PC-3 (cell line): ENCODE results near the gene ATF7IP. TPM values are rescaled to one million over a fixed set of nuclear protein-coding genes. Genes with fewer than 3 reads are reported as not detected.

Experiments
- ATAC-seq: fragments of 200-7000 bp; cut with Tn5 transposase; 2 replicates; pipeline ENCODE4 v1.9.1; 2020; ENCODE audit warnings: mild to moderate bottlenecking, moderate library complexity
- BruUV-seq: library from RNA; stranded (reverse); fragments of 400-500 nt; replicated peaks from 2 replicates; lab custom pipeline; 2021; lab: Mats Ljungman, UMichigan
- CTCF ChIA-PET: fragments of 300-600 bp; sonication (Branson Sonifier 250); formaldehyde crosslinking; loops from one replicate; lab custom pipeline; 2022; ENCODE audit warnings: antibody characterized with exemption; lab: Charles Lee
- POLR2A ChIA-PET: fragments of 300-600 bp; sonication (Branson Sonifier 250); formaldehyde crosslinking; loops from one replicate; lab custom pipeline; 2022; ENCODE audit warnings: antibody characterized with exemption; ENCODE audit not compliant: unreplicated experiment; lab: Charles Lee
- DNase-seq: peaks from one replicate; pipeline ENCODE4 v3.0.0-alpha.2; 2015
- H2AFZ ChIP-seq: fragments of 300-600 bp; sonication (generic); 2 replicates; pipeline ENCODE4 v1.6.0; 2016; ENCODE audit warnings: antibody characterized with exemption, low read length
- H3F3A ChIP-seq: fragments of 300-600 bp; sonication (generic); one replicate; pipeline ENCODE4 v1.6.0; 2017; ENCODE audit warnings: antibody characterized with exemption, low read length, control low read depth, mild to moderate bottlenecking; ENCODE audit not compliant: unreplicated experiment
- H3K27ac ChIP-seq: fragments of 300-600 bp; sonication (generic); 2 replicates; pipeline ENCODE4 v1.5.1; 2016; ENCODE audit warnings: mild to moderate bottlenecking, low read length
- H3K27me3 ChIP-seq: fragments of 300-600 bp; sonication (generic); 2 replicates; pipeline ENCODE4 v1.6.1; 2016; ENCODE audit warnings: low read length, mixed read lengths
- H3K36me3 ChIP-seq: fragments of 300-600 bp; sonication (generic); 2 replicates; pipeline ENCODE4 v1.6.1; 2016; ENCODE audit warnings: low read depth, mixed run types, low read length, mixed read lengths
- H3K4me1 ChIP-seq: fragments of 300-600 bp; sonication (generic); 2 replicates; pipeline ENCODE4 v1.5.1; 2016; ENCODE audit warnings: low read length; ENCODE audit not compliant: insufficient read depth
- H3K4me2 ChIP-seq: fragments of 300-600 bp; sonication (generic); 2 replicates; pipeline ENCODE4 v1.6.0; 2016; ENCODE audit warnings: low read length
- H3K4me3 ChIP-seq: fragments of 300-600 bp; sonication (generic); 2 replicates; pipeline ENCODE4 v1.5.1; 2016; ENCODE audit warnings: mild to moderate bottlenecking, low read length, mixed read lengths
- H3K79me2 ChIP-seq: fragments of 300-600 bp; sonication (generic); 2 replicates; pipeline ENCODE4 v1.6.1; 2017; ENCODE audit warnings: low read length, mixed read lengths
- H3K9ac ChIP-seq: fragments of 300-600 bp; sonication (generic); 2 replicates; pipeline ENCODE4 v1.6.0; 2016; ENCODE audit warnings: mild to moderate bottlenecking, low read length
- H3K9me2 ChIP-seq: fragments of 300-600 bp; sonication (generic); replicated peaks from 2 replicates; pipeline ENCODE4 v1.6.1; 2016; ENCODE audit warnings: mixed run types, low read length, mixed read lengths
- H3K9me3 ChIP-seq: fragments of 300-600 bp; sonication (generic); 2 replicates; pipeline ENCODE4 v1.6.1; 2016; ENCODE audit warnings: low read length, mixed read lengths
- H4K20me1 ChIP-seq: fragments of 300-600 bp; sonication (generic); 2 replicates; pipeline ENCODE4 v1.6.1; 2016; ENCODE audit warnings: low read length, mixed read lengths
- CTCF ChIP-seq: fragments of 300-600 bp; sonication (generic); conservative IDR thresholded peaks from 2 replicates; pipeline ENCODE4 v1.5.1; 2017; ENCODE audit warnings: antibody characterized with exemption, low read depth, mild to moderate bottlenecking, low read length
- EZH2 ChIP-seq: fragments of 300-600 bp; sonication (generic); IDR thresholded peaks from one replicate; pipeline ENCODE4 v1.6.1; 2017; ENCODE audit warnings: antibody characterized with exemption, mild to moderate bottlenecking, low read length; ENCODE audit not compliant: unreplicated experiment
- EZH2phosphoT487 ChIP-seq: fragments of 300-600 bp; sonication (generic); IDR thresholded peaks from 2 replicates; pipeline ENCODE4 v1.6.1; 2018; ENCODE audit warnings: mild to moderate bottlenecking, antibody characterized with exemption, low read length, borderline replicate concordance
- intact Hi-C: fragments of 100-400 bp; cut with micrococcal nuclease; formaldehyde crosslinking; loops from 2 replicates; pipeline ENCODE4 v1.9.0; 2023
- total RNA-seq: library from RNA; depleted of rRNA; stranded (reverse); fragments of >200 nt; gene quantifications from 2 replicates; pipeline ENCODE4 v1.2.3, GENCODE V29; 2014

ATF7IP gene
- total RNA-seq, 1 experiment from 2014 or later: 12.5 TPM

- CTCF ChIA-PET: no interaction called here
Measured at GRCh38 chr12:14510574-14510973, 145.1 kb downstream of the ATF7IP start.

GRCh38 chr12:14514154-14514842, 148.8 kb downstream of the ATF7IP start:
- intact Hi-C loops: loop anchor here (1.0 kb wide), 3 partner anchors 105 to 276 kb away; no protein-coding TSS in a partner anchor
- Histone ChIP-seq H3K9me3 (no peaks in the 10 kb centered on the region), H3K4me1 (peaks cover 4% of the 10 kb centered on the region; the same call in 1 of the 2 replicates), H3K27ac (no peak overlapping the region), H4K20me1 (no peaks in the 10 kb centered on the region), H3K36me3 (no peaks in the 10 kb centered on the region), H3K4me2 (peak overlapping the region; percentile 54; the same call in 1 of the 2 replicates), H3K79me2 (no peaks in the 10 kb centered on the region), H2AFZ (no peak overlapping the region), H3K9me2 (no peaks in the 10 kb centered on the region), H3K4me3 (no peak overlapping the region), H3K9ac (no peak overlapping the region), H3K27me3 (no peaks in the 10 kb centered on the region), H3F3A (no peaks in the 10 kb centered on the region)
- no peak for TF ChIP-seq EZH2phosphoT487
- TF ChIP-seq EZH2: no peak
- TF ChIP-seq CTCF: peak; percentile 75
- CTCF ChIA-PET: interaction anchor here (0.6 to 1.6 kb wide), 4 partner anchors 14 to 276 kb away, joined by 4 to 12 read pairs (median 8); no protein-coding TSS in a partner anchor
- ATAC-seq: peak; percentile 87
- no TSS peak for BruUV-seq
- POLR2A ChIA-PET: interaction anchor here (0.5 kb wide), 1 partner anchor 116 kb away, joined by 5 read pairs; no protein-coding TSS in a partner anchor
- peak; percentile 93 for DNase-seq

More at GRCh38 chr12:14510574-14510973, 145.1 kb downstream of the ATF7IP start:
- H3K9me3 ChIP-seq: no peaks in the 10 kb centered on the region
- no peaks in the 10 kb centered on the region for H3K9me2 ChIP-seq
- H3K79me2 ChIP-seq: no peaks in the 10 kb centered on the region
- H3K4me1 ChIP-seq: peaks cover 4% of the 10 kb centered on the region; the same call in 1 of the 2 replicates
- H3K9ac ChIP-seq: no peak overlapping the region
- H4K20me1 ChIP-seq: no peaks in the 10 kb centered on the region
- intact Hi-C loops: no loop called here
- no peak overlapping the region for H2AFZ ChIP-seq
- no peak overlapping the region for H3K4me2 ChIP-seq
- no peaks in the 10 kb centered on the region for H3K27me3 ChIP-seq
- POLR2A ChIA-PET: no interaction called here
- DNase-seq (no peak), ATAC-seq (no peak)
- TF ChIP-seq EZH2phosphoT487 (no peak), CTCF (no peak), EZH2 (no peak)
- BruUV-seq: no TSS peak
- H3K36me3 ChIP-seq: no peaks in the 10 kb centered on the region
- H3F3A ChIP-seq: no peaks in the 10 kb centered on the region
- no peak overlapping the region for H3K27ac ChIP-seq
- no peak overlapping the region for H3K4me3 ChIP-seq

GRCh38 chr12:14514946-14515345, 149.5 kb downstream of the ATF7IP start:
- TF ChIP-seq CTCF: no peak
- TF ChIP-seq EZH2phosphoT487: no peak
- TF ChIP-seq EZH2: no peak
- POLR2A ChIA-PET: no interaction called here
- Histone ChIP-seq H2AFZ (no peak overlapping the region), H3K4me1 (peaks cover 4% of the 10 kb centered on the region; the same call in 1 of the 2 replicates), H3K4me3 (no peak overlapping the region), H4K20me1 (no peaks in the 10 kb centered on the region), H3K79me2 (no peaks in the 10 kb centered on the region), H3K9me2 (no peaks in the 10 kb centered on the region), H3K9me3 (no peaks in the 10 kb centered on the region), H3K27me3 (no peaks in the 10 kb centered on the region), H3K9ac (no peak overlapping the region), H3K27ac (no peak overlapping the region), H3K4me2 (no peak overlapping the region), H3K36me3 (no peaks in the 10 kb centered on the region), H3F3A (no peaks in the 10 kb centered on the region)
- no TSS peak for BruUV-seq
- DNase-seq: no peak
- intact Hi-C loops: loop anchor here (1.0 kb wide), 3 partner anchors 104 to 277 kb away; no protein-coding TSS in a partner anchor
- no peak for ATAC-seq
- CTCF ChIA-PET: interaction anchor here (0.7 to 1.6 kb wide), 2 partner anchors 105 to 148 kb away, joined by 5 to 9 read pairs; no protein-coding TSS in a partner anchor
